ENCODE data around the gene JPT1.

JPT1 gene

DNA sequence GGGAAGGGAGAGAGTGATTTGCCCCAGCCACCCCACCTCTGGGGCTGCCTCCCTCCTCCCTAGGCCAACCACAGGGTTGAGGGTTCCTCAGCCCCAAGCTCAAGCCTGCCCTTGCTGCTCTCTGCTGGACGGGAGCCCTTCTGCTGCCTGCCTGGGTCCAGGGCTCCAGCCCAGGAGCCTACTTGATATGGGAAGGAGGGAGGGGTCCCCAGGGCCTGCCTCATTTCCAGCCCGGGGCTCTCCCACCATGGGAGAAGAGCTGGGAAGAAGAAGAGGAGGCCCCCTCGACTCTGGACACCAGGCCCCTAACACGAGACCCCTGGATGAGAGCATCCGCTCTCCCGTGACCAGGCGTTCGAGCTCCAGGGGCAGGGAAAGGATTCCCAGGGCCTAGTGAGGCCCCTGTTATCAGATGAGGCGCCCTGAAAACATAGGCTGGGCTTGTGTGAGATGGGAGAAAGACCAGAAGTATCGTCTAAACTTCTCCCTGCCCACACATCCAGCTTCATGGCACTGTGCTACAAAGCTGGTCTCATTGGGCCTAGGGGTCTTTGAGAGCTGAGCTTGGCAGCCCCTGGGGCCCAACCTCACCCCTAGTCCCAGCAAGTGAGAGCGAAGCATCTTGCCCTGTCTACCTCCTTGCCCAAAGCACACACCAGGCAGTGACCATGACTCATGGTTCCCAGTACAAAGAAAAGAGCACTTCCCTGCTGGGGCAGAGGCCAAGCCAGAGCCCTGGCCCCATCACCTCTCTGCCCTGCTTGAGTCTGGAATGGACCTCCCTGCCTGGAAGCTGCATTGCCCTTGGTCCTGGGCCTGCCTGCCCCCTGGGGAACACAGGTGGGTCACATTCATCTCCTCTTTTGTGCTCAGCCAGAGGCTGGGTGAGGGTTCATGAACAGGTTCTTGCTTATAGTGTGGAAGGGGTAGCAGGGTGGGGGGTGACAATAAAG, 65.6 kb downstream of the JPT1 start:
- TF ChIP-seq TCF12 (IDR thresholded peaks at IDR 0.05; ENCODE audit: low read depth), result no peak
- TF ChIP-seq, protein P1, sequence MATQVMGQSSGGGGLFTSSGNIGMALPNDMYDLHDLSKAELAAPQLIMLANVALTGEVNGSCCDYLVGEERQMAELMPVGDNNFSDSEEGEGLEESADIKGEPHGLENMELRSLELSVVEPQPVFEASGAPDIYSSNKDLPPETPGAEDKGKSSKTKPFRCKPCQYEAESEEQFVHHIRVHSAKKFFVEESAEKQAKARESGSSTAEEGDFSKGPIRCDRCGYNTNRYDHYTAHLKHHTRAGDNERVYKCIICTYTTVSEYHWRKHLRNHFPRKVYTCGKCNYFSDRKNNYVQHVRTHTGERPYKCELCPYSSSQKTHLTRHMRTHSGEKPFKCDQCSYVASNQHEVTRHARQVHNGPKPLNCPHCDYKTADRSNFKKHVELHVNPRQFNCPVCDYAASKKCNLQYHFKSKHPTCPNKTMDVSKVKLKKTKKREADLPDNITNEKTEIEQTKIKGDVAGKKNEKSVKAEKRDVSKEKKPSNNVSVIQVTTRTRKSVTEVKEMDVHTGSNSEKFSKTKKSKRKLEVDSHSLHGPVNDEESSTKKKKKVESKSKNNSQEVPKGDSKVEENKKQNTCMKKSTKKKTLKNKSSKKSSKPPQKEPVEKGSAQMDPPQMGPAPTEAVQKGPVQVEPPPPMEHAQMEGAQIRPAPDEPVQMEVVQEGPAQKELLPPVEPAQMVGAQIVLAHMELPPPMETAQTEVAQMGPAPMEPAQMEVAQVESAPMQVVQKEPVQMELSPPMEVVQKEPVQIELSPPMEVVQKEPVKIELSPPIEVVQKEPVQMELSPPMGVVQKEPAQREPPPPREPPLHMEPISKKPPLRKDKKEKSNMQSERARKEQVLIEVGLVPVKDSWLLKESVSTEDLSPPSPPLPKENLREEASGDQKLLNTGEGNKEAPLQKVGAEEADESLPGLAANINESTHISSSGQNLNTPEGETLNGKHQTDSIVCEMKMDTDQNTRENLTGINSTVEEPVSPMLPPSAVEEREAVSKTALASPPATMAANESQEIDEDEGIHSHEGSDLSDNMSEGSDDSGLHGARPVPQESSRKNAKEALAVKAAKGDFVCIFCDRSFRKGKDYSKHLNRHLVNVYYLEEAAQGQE (IDR thresholded peaks at IDR 0.05; ENCODE audit: low read depth), result no peak
- TF ChIP-seq TAF1 (IDR thresholded peaks at IDR 0.05; ENCODE audit: low read depth), result no peak
- TF ChIP-seq, protein P2, sequence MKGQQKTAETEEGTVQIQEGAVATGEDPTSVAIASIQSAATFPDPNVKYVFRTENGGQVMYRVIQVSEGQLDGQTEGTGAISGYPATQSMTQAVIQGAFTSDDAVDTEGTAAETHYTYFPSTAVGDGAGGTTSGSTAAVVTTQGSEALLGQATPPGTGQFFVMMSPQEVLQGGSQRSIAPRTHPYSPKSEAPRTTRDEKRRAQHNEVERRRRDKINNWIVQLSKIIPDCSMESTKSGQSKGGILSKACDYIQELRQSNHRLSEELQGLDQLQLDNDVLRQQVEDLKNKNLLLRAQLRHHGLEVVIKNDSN (IDR thresholded peaks at IDR 0.05), result 0 out of 2 replicates have a peak, but pooled peaks have one; percentile 7
- TF ChIP-seq NFIC (IDR thresholded peaks at IDR 0.05), result 0 out of 2 replicates have a peak, but pooled peaks have one; percentile 17
- TF ChIP-seq TEAD4 (IDR thresholded peaks at IDR 0.05), result peak; percentile 46

DNA sequence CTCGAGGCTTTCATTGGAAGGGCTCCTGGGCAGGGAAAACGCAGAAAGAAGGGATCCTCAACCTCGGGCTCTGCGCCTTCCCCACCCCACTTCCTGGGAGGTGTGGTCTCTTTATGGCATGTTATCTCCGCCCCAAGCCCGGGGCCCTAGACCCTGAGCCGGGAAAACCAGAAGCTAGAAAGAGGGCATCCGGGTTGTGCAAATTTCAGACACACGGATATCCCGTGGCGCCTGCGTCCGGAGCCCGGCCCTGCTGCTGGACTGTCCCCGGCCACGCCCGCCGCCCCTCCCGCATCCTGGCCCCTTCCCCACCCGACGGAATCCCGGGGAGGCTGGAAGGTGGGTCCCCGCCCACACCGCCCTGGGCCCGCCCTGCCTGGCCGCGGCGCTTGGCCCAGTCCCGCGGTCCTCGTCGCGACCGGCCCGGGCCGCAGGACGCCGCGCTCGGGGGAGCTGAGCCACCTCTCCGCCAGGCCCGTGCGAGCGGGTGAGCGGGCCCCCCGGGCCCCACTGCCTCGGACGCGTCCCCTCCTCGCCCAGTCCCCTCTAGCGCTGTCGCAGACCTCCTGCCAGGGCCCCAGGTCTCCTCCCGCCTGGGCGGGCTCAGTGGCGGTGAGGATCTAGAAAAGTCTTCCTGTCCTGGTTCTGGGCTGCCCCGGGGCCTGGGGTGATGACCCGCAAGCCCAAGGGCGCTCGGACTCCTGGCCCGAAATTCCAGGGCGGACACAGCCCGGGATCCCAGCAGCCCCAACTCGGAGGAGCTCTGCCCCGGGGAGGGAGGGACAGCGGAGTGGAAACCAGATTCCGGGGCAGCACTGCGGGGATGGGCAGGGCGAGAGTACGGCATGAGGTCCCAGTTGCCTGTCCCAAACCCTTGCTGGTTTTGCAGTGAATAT, 66.5 kb downstream of the JPT1 start, which contains the start of gene SLC16A5:
Gene SLC16A5, plus strand, starts transcription at position 397 of the 896 bp plus-strand sequence. CDS start 5,683 bp downstream, outside the sequence.
- TF ChIP-seq TAF1 (IDR thresholded peaks at IDR 0.05; ENCODE audit: low read depth), result no peak; the same call in 1 of the 2 replicates
- peak; percentile 92 for TF ChIP-seq ZBTB7A (IDR thresholded peaks at IDR 0.05; ENCODE audit: low read depth)
- peak; percentile 79; the same call in 1 of the 2 replicates for TF ChIP-seq CEBPB (IDR thresholded peaks at IDR 0.05)
- TF ChIP-seq RAD21 (IDR thresholded peaks at IDR 0.05; ENCODE audit: low read depth), result no peak
- TF ChIP-seq, protein P3, sequence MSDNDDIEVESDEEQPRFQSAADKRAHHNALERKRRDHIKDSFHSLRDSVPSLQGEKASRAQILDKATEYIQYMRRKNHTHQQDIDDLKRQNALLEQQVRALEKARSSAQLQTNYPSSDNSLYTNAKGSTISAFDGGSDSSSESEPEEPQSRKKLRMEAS (IDR thresholded peaks at IDR 0.05), result peak; percentile 26; the same call in 1 of the 2 replicates
- TF ChIP-seq TEAD4 (IDR thresholded peaks at IDR 0.05), result peak; percentile 89
- peak; percentile 78 for TF ChIP-seq EGR1 (IDR thresholded peaks at IDR 0.05)
- TF ChIP-seq, protein P2 (IDR thresholded peaks at IDR 0.05), result peak; percentile 11; the same call in 1 of the 2 replicates

DNA sequence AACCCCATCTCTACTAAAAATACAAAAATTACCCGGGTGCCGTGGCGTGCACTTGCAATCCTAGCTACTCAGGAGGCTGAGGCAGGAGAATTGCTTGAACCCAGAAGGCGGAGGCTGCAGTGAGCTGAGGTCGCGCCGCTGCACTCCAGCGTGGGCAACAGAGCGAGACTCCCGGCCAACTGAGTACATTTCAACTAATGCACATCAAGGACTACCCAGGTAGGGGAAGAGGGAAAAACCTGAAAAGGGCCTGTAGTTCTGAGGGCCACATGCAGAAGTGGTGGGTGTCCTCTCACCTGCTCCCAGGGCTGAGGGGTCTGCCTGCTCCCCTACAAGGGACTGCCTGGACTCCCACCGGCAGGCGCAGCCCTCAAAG, 67.1 kb downstream of the JPT1 start:
- TF ChIP-seq CEBPB (IDR thresholded peaks at IDR 0.05) (no peak), TCF12 (IDR thresholded peaks at IDR 0.05; ENCODE audit: low read depth) (no peak), CREB1 (IDR thresholded peaks at IDR 0.05; ENCODE audit: low read depth) (no peak), TAF1 (IDR thresholded peaks at IDR 0.05; ENCODE audit: low read depth) (no peak), EP300 (IDR thresholded peaks at IDR 0.05; ENCODE audit: borderline replicate concordance) (no peak), TEAD4 (IDR thresholded peaks at IDR 0.05) (no peak), YY1 (IDR thresholded peaks at IDR 0.05; ENCODE audit: low read depth) (no peak), RAD21 (IDR thresholded peaks at IDR 0.05; ENCODE audit: low read depth) (no peak), EGR1 (IDR thresholded peaks at IDR 0.05) (no peak), ZBTB7A (IDR thresholded peaks at IDR 0.05; ENCODE audit: low read depth) (no peak), FOXM1 (IDR thresholded peaks at IDR 0.05; ENCODE audit: borderline replicate concordance, low read depth) (no peak), NFIC (IDR thresholded peaks at IDR 0.05) (no peak)
- TF ChIP-seq, protein P3 (IDR thresholded peaks at IDR 0.05), result no peak; the same call in 1 of the 2 replicates
- TF ChIP-seq, protein P1 (IDR thresholded peaks at IDR 0.05; ENCODE audit: low read depth), result no peak
- TF ChIP-seq, protein P2 (IDR thresholded peaks at IDR 0.05), result no peak

DNA sequence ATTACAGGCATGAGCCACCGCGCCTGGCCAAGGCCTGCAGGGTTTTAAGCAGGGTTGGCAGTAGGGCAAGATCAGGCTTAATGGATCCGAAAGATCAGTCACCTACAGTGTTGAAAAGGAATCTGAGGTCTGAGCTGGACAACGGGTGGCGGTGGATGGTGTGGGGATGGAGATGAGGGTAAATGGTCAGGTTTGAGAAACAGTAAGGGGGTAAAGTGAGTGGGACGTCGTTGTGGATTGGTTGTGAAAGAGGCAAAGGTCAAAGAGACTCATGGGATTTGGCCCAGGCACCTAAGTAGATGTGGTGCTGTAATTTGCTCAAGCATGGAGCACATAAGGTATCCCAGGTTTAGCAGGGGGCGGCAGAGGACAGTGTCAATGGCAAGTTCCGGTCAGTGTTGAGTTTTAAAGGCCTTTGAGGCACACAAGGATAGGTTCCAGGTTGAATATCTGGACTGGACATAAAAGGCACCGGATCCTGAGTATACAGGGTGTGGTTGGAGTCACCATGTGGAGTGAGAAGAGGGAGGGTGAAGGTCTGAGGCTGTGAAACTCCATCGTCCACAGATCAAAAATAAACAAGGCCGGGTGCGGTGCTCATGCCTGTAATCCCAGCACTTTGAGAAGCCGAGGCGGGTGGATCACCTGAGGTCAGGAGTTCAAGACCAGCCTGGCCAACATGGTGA, 67.7 kb downstream of the JPT1 start:
- TF ChIP-seq, protein P3 (IDR thresholded peaks at IDR 0.05), result no peak
- 0 out of 2 replicates have a peak, but pooled peaks have one; percentile 2 for TF ChIP-seq RAD21 (IDR thresholded peaks at IDR 0.05; ENCODE audit: low read depth)
- no peak for TF ChIP-seq TAF1 (IDR thresholded peaks at IDR 0.05; ENCODE audit: low read depth)
- no peak for TF ChIP-seq FOXM1 (IDR thresholded peaks at IDR 0.05; ENCODE audit: borderline replicate concordance, low read depth)
- TF ChIP-seq, protein P2 (IDR thresholded peaks at IDR 0.05), result no peak
- TF ChIP-seq TCF12 (IDR thresholded peaks at IDR 0.05; ENCODE audit: low read depth), result no peak

All from Ishikawa (cell line).